Middle frontal gyrus (tissue), 1 donor: ENCODE measurements around the gene ARHGAP30.
A peak's percentile ranks its signal among the peaks of the same experiment; 100 is the strongest.
"Not testable (repeated sequence)": the region's sequence is repeated elsewhere in the genome, so short reads cannot be mapped to it uniquely, and the experiment has no call there.

Experiments used
- DNase-seq: peaks from one replicate; pipeline ENCODE4 v3.0.0-alpha.2; 2015; ENCODE audit warnings: low spot score; ENCODE audit errors: extremely low spot score

ARHGAP30 gene

GRCh38 chr1:161069731-161070270 is at the start of gene ARHGAP30:
Gene ARHGAP30, minus strand, starts transcription at chr1:161069891. Its CDS starts 267 bp downstream, at chr1:161069624.
- no peak for DNase-seq

- peak; percentile 79 for DNase-seq
These were observed 48.3 kb upstream of the ARHGAP30 start, which contains the start of the genes NIT1 and PFDN2 for GRCh38 chr1:161117759-161118581. Gene NIT1, plus strand, starts transcription at chr1:161118105. Its CDS starts 72 bp downstream, at chr1:161118177. Gene PFDN2, minus strand, starts transcription at chr1:161118037. Its CDS starts 11 bp downstream, at chr1:161118026.

GRCh38 chr1:161115961-161116360 is 46.3 kb upstream of the ARHGAP30 start:
- DNase-seq, result not testable (repeated sequence)

GRCh38 chr1:161115132-161115711 is 45.5 kb upstream of the ARHGAP30 start:
- DNase-seq, result no peak

GRCh38 chr1:161114556-161114955 is 44.9 kb upstream of the ARHGAP30 start:
- no peak for DNase-seq

- DNase-seq, result no peak
These were observed 44.2 kb upstream of the ARHGAP30 start for GRCh38 chr1:161113915-161114314.

GRCh38 chr1:161111527-161111926 is 41.8 kb upstream of the ARHGAP30 start:
- DNase-seq, result no peak

- DNase-seq, result no peak
These were observed 41.4 kb upstream of the ARHGAP30 start for GRCh38 chr1:161111117-161111516.

- DNase-seq, result no peak
These were observed 36.7 kb upstream of the ARHGAP30 start for GRCh38 chr1:161106431-161106830.

- no peak for DNase-seq
These were observed 30.9 kb upstream of the ARHGAP30 start for GRCh38 chr1:161100556-161100955.

GRCh38 chr1:161099090-161099802 is 29.6 kb upstream of the ARHGAP30 start:
- no peak for DNase-seq

- peak; percentile 36 for DNase-seq
These were observed 28.7 kb upstream of the ARHGAP30 start, which contains the start of gene KLHDC9 for GRCh38 chr1:161098210-161099068. Gene KLHDC9, plus strand, starts transcription at chr1:161098361. Its CDS starts 175 bp downstream, at chr1:161098536.

GRCh38 chr1:161096530-161096929 is 26.8 kb upstream of the ARHGAP30 start:
- no peak for DNase-seq

GRCh38 chr1:161096015-161096414 is 26.3 kb upstream of the ARHGAP30 start:
- DNase-seq, result no peak

- no peak for DNase-seq
These were observed 25.5 kb upstream of the ARHGAP30 start for GRCh38 chr1:161095230-161095629.

GRCh38 chr1:161094481-161094880 is 24.8 kb upstream of the ARHGAP30 start:
- no peak for DNase-seq

- DNase-seq, result no peak
These were observed 22.9 kb upstream of the ARHGAP30 start for GRCh38 chr1:161092621-161093028.

- no peak for DNase-seq
These were observed 22.3 kb upstream of the ARHGAP30 start for GRCh38 chr1:161091796-161092507.

- no peak for DNase-seq
These were observed 21.4 kb upstream of the ARHGAP30 start for GRCh38 chr1:161091093-161091492.

GRCh38 chr1:161090617-161091016 is 20.9 kb upstream of the ARHGAP30 start:
- DNase-seq, result no peak
